Ascending aorta (tissue), 2 donors: ENCODE results near the gene GDPD5. TPM values are rescaled to one million over a fixed set of nuclear protein-coding genes. Genes with fewer than 3 reads are reported as not detected.
A peak's percentile ranks its signal among the peaks of the same experiment; 100 is the strongest.

Experiments
- DNase-seq, 2 donors: peaks; one replicate each; pipeline ENCODE4 v3.0.0-alpha.2; 2019; ENCODE audit warnings: low spot score in 2 of 2
- H3K27ac ChIP-seq, 2 donors: fragments of 200-600 bp; sonication (generic); one replicate each; pipeline ENCODE4 v1.5.1; 2016 to 2017; ENCODE audit warnings: mild to moderate bottlenecking in 1 of 2
- H3K27me3 ChIP-seq: fragments of 200-600 bp; sonication (generic); one replicate; pipeline ENCODE4 v1.5.1; 2017
- H3K36me3 ChIP-seq, 2 donors: fragments of 200-600 bp; sonication (generic); one replicate each; pipeline ENCODE4 v1.5.1; 2016
- H3K4me1 ChIP-seq, 2 donors: fragments of 200-600 bp; sonication (generic); one replicate each; pipeline ENCODE4 v1.5.1; 2016 to 2017; ENCODE audit warnings: mild to moderate bottlenecking in 1 of 2
- H3K4me3 ChIP-seq, 2 donors: fragments of 200-600 bp; sonication (generic); one replicate each; pipeline ENCODE4 v1.5.1; 2016 to 2017; ENCODE audit warnings: mild to moderate bottlenecking in 1 of 2
- H3K9me3 ChIP-seq, 2 donors: fragments of 200-600 bp; sonication (generic); one replicate each; pipeline ENCODE4 v1.5.1; 2016
- intact Hi-C: fragments of 100-400 bp; cut with DNase I; formaldehyde crosslinking; loops from one replicate; pipeline ENCODE4 v1.15.1; 2023
- total RNA-seq: library from RNA; depleted of rRNA; stranded (reverse); fragments of >200 nt; gene quantifications from one replicate; pipeline ENCODE4 v1.1.0, GENCODE V29; 2016
- TF ChIP-seq, protein P1 (sequence below), 3 experiments: fragments of 200-600 bp in 2 of 3; fragments of 450-650 bp in 1 of 3; sonication (generic) in 2 of 3; IDR thresholded peaks; one replicate each; pipeline ENCODE4 v1.5.1; 2016 to 2019; ENCODE audit warnings: antibody characterized with exemption in 3 of 3, mild to moderate bottlenecking in 1 of 3, moderate library complexity in 1 of 3

The GDPD5 gene
- total RNA-seq, 1 donor from 2014 or later: 64.6 TPM

GRCh38 chr11:75570559-75571139, 44.9 kb upstream of the GDPD5 start:
- DNase-seq: no peak
- Histone ChIP-seq H3K27me3 (no peaks in the 10 kb centered on the region), H3K4me1 (peaks cover 3 to 34% of the 10 kb centered on the region in 2 donors), H3K27ac (peak overlapping the region; percentile 17 to 57), H3K4me3 (no peak overlapping the region), H3K9me3 (no peaks in the 10 kb centered on the region), H3K36me3 (peaks cover 81 to 82% of the 10 kb centered on the region in 2 donors)
- TF ChIP-seq, protein P1, sequence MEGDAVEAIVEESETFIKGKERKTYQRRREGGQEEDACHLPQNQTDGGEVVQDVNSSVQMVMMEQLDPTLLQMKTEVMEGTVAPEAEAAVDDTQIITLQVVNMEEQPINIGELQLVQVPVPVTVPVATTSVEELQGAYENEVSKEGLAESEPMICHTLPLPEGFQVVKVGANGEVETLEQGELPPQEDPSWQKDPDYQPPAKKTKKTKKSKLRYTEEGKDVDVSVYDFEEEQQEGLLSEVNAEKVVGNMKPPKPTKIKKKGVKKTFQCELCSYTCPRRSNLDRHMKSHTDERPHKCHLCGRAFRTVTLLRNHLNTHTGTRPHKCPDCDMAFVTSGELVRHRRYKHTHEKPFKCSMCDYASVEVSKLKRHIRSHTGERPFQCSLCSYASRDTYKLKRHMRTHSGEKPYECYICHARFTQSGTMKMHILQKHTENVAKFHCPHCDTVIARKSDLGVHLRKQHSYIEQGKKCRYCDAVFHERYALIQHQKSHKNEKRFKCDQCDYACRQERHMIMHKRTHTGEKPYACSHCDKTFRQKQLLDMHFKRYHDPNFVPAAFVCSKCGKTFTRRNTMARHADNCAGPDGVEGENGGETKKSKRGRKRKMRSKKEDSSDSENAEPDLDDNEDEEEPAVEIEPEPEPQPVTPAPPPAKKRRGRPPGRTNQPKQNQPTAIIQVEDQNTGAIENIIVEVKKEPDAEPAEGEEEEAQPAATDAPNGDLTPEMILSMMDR (IDR thresholded peaks at IDR 0.05): no peak
- intact Hi-C loops: no loop called here

DNA sequence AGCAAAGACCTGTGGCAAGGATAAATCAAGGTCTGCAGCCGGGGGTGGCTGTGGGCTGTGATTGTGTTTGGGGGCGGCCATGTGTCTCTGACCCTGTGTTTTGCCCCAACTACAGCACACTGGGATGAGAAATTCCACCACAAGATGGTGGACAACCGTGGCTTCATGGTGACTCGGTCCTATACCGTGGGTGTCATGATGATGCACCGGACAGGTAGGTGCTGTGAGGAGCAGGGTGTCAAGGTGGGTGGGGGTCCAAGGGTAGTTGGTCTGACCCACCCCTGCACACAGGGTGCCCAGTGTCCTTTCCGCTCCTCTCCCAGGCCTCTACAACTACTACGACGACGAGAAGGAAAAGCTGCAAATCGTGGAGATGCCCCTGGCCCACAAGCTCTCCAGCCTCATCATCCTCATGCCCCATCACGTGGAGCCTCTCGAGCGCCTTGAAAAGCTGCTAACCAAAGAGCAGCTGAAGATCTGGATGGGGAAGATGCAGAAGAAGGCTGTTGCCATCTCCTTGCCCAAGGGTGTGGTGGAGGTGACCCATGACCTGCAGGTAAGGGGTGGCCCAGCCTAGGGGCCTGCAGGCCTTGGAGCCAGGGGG, 43.0 kb upstream of the GDPD5 start:
- Histone ChIP-seq H3K27me3 (no peaks in the 10 kb centered on the region), H3K9me3 (no peaks in the 10 kb centered on the region), H3K36me3 (peaks cover 80 to 87% of the 10 kb centered on the region in 2 donors), H3K4me3 (no peak overlapping the region), H3K4me1 (peaks cover 11 to 48% of the 10 kb centered on the region in 2 donors), H3K27ac (peak overlapping the region; percentile 38 to 100)
- DNase-seq: no peak
- TF ChIP-seq, protein P1 (IDR thresholded peaks at IDR 0.05): no peak
- intact Hi-C loops: no loop called here

GRCh38 chr11:75567971-75568370, 42.2 kb upstream of the GDPD5 start:
- Histone ChIP-seq H3K27ac (peak overlapping the region; percentile 38 to 100), H3K36me3 (peaks cover 72 to 79% of the 10 kb centered on the region in 2 donors), H3K4me3 (no peak overlapping the region), H3K27me3 (no peaks in the 10 kb centered on the region), H3K4me1 (peaks cover 11 to 51% of the 10 kb centered on the region in 2 donors), H3K9me3 (no peaks in the 10 kb centered on the region)
- DNase-seq: no peak
- intact Hi-C loops: no loop called here
- TF ChIP-seq, protein P1 (IDR thresholded peaks at IDR 0.05): no peak

DNA sequence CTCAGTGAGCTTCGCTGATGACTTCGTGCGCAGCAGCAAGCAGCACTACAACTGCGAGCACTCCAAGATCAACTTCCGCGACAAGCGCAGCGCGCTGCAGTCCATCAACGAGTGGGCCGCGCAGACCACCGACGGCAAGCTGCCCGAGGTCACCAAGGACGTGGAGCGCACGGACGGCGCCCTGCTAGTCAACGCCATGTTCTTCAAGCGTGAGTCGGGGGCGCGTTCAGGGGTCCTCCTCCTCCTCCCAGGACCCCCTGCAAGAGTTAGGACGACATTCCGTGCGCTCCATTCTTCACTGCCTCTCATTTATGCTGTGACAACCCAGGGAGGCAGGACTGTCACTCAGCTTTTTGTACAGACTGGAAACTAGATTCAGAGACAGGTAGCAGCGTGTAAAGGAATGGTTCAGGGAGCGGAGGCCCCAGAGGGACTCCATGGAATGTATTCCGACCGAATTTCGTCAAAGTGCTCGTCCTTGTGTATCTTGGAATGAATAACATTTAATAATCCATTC, 41.1 kb upstream of the GDPD5 start:
- no peak for DNase-seq
- Histone ChIP-seq H3K27ac (peak overlapping the region; percentile 38 to 100), H3K4me3 (peak overlapping the region in 1 of 2 donors; percentile 93), H3K9me3 (no peaks in the 10 kb centered on the region), H3K4me1 (peaks cover 11 to 52% of the 10 kb centered on the region in 2 donors), H3K36me3 (peaks cover 61 to 68% of the 10 kb centered on the region in 2 donors), H3K27me3 (no peaks in the 10 kb centered on the region)
- intact Hi-C loops: no loop called here
- TF ChIP-seq, protein P1 (IDR thresholded peaks at IDR 0.05): no peak

DNA sequence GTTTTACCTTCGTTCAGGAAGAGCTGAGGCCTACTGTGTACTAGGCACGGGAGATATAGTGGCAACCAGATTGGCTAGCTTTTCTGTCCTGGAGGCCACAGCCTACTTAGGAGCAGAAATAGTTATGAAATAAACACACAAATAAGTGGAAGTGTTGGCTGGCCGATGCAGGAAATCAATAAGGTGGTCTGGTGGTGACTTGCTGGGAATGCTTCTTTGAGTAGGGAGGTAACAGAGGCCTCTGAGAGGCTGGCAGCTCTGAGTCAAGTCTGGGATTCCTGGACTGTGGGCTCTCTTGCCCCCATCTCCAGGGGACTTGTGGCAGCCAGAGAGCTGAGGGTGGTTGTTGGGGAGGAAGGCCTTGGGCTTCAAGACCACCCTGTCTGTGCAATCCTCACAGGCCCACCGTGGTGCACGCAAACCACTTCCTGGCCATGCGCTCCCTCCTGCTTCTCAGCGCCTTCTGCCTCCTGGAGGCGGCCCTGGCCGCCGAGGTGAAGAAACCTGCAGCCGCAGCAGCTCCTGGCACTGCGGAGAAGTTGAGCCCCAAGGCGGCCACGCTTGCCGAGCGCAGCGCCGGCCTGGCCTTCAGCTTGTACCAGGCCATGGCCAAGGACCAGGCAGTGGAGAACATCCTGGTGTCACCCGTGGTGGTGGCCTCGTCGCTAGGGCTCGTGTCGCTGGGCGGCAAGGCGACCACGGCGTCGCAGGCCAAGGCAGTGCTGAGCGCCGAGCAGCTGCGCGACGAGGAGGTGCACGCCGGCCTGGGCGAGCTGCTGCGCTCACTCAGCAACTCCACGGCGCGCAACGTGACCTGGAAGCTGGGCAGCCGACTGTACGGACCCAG, 40.4 kb upstream of the GDPD5 start:
- no peak for DNase-seq
- peak overlapping the region; percentile 80 to 93 for H3K4me3 ChIP-seq
- H3K27ac ChIP-seq: peak overlapping the region; percentile 99 to 100
- TF ChIP-seq, protein P1 (IDR thresholded peaks at IDR 0.05): no peak
- peaks cover 54 to 61% of the 10 kb centered on the region in 2 donors for H3K36me3 ChIP-seq
- peaks cover 17 to 58% of the 10 kb centered on the region in 2 donors for H3K4me1 ChIP-seq
- intact Hi-C loops: no loop called here
- H3K27me3 ChIP-seq: no peaks in the 10 kb centered on the region
- no peaks in the 10 kb centered on the region for H3K9me3 ChIP-seq
